NCI-H748 treated with DMSO at 0.1 percent for 48 hours (cell line): ENCODE measurements around the gene RNASE1.
"Not testable (repeated sequence)": the region's sequence is repeated elsewhere in the genome, so short reads cannot be mapped to it uniquely, and the experiment has no call there.

ENCODE experiments used
- DNase-seq: peaks from one replicate; lab custom pipeline; 2025; lab: John Stamatoyannopoulos, UW

RNASE1 gene

DNA sequence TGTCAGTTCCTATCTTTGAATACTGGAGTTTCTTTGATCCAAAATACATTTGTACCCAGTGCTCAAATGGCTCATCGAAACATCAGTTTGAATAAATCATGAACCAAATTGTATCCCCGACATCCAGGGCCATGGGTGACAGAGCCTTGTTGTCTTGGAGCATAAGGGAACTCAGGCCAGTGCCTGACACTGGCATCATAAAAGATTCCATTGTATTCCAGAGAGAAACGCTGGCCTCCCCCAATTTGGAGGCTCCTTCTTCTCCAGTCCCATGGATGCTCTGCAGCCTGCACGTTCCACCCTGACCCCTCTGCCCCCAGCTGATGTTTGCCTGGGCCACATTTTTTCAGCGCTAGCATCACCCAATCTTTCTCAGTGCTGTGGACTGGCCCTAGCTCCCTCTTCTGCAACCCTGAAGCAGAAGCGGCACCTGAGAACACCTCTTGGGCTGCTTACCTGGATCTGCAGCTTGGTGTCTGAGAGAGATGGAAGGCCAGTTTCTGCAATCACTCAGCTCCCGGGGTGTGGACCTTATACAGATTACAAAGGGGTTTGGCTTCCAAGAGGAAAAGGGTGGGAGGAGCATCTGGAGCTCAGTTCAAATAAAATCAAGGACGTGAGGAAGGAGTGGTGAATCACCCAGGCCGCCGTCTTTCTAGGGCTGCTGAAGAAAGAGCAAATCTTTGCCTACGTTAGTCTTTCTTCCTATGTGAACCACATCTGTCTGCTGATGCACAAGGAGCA is at the start of gene RNASE1:
Gene RNASE1 (minus strand): TSS at position 504 of the 744 bp plus-strand sequence. CDS start 776 bp downstream, outside the sequence.
- DNase-seq = no peak

DNA sequence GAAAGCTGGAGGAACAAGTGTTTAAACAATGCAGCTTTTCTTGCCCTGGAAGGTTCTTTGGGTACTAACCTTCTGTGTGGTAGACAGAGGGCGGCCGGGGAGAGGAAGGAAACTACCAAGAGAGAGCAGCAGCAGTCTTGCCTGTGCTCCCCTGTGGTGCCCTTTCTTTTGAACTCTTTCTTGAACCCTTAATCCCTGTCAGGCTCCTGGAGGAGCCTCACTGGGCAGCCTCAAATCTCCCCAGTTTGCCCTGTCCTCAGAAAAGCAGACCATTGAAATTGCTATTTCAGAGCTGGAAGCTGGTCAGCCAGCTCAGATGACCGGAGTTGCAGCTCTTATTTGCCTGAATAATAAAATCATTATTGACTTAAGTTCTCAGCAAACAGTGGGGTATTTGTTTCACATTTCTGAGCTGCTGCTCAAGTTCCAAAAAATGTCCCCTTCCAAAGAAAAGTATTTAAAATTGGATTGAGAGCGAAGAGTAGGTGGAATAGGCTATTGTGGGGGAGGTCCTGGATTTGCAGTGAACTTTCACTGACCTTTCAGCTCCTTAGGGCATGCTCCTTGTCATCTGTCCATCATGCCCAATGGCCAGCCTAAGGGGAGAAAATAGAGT is 46.4 kb upstream of the RNASE1 start:
- no peak for DNase-seq

DNA sequence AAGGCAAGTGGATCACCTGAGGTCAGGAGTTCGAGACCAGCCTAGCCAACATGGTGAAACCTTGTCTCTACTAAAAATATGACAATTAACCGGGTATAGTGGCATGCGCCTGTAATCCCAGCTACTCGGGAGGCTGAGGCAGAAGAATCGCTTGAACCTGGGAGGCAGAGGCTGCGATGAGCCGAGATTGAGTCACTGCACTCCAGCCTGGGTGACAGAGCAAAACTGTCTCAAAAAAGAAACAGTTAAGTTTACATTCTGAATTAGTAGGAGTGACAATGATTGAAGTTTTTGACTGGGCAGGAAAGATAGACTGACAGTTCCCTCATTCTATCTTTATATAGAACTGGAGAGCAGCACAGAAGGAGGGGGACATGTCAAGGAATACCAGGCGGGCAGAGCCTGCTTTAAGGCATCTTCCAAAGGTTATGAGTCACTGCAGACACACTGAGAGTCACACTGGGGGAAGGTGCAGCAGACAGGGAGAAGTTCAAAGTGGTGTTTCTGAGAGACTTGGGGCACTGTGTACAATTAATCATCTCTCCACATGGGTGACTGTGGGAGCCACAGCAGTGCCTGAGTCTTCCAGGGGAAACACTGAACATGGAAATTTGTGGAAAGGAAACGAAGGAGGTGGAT is 45.8 kb upstream of the RNASE1 start:
- DNase-seq = no peak

DNA sequence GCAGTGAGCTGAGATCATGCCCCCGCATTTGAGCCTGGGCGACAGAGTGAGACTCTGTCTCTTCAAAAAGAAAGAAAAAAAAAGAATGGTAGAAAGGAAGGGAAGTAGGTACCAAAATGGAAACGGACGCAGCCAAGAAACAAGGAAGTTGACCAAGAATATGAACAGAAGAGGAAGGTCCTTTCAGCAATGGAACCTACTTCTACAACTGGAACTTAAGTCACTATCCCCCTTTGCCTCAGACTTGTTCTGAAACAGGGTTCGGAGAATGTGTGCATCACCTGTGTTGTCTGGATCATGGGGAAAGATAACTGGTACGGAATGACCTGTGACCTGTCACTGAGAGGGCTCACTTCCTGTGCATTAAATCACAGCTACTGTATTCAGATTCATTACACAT is 43.9 kb upstream of the RNASE1 start:
- no peak for DNase-seq

DNA sequence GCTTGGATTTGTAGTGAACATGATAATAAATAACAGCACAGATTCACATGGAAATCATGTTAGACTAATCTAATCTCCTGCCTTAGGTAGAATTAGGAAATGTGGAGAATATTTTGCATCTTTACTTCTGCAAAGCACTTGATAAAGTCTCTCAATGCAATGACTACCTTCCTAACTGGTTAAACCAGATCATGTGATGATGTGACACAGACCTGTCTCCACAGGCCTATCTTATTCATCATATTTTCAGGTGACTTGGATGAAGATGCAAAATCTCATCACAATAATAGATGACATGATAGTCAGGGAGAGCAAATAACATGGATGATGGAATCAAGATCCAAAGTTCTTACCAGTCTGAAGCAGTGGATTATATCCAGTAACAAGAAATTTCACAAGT is 38.5 kb upstream of the RNASE1 start:
- DNase-seq = no peak

DNA sequence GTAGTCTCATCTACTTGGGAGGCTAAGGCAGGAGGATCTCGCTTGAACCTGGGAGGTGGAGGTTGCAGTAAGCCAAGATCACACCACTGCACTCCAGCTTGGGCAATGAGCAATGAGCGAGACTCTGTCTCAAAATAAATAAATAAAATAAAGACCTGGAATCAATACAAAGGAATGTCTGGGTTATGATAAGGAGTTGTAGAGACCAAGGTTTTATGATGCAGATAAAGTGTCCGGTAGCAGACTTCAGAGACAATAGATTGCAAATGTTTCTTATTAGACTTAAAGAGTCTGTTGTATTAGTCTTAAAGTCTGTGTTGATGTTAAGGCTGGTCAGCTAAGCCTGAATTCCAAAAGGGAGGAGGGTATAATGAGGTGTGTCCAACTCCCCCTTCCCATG is 35.2 kb upstream of the RNASE1 start:
- no peak for DNase-seq

DNA sequence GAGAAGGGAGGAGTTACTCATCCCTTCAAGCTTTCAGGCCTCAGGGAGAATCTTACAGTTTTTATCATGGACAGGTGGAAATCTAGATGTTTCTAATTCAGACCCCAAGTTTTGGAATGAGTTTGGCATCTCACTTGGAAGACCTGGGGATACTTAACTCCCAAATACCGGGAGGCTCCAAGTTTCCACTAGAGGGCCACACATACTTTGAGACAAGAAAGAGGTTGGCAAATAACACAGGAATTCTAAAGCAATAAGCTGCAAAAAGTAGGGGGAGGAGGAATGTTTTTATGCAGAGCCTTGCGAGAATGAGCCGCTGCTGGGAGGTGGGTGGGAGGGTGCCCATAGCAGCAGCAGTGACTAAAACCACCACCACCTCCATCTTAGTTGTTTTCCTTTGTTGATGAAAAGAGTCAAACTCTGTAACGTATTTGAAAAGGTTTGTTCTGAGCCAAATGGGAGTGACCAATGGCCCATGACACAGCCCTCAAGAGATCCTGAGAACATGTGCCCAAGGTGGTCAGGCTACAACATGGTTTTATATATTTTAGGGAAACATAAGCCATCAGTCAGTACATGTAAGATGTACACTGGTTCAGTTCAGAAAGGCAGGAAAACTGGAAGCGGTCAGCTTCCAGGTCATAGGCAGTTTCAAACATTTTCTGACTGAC is 34.2 kb upstream of the RNASE1 start:
- no peak for DNase-seq

DNA sequence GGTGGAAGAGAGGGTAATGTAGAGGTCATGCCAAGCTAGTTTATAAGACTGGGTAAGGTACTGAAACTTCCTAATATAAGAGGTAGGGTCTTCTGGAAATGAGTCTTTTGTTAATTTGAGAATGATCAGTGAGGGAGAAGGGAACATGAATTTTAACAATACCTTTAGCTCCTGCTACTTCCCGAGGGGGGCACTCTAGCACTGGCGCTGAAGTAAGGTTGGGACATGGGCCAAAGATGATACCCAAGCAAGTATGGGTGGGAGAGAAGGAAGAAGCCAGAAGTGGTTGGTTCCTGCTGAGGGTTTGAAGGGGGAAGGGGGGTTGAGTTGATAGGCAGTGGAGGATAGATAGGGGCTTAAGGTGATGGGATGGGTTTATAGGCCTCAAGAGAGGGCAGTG is 32.3 kb upstream of the RNASE1 start:
- no peak for DNase-seq

DNA sequence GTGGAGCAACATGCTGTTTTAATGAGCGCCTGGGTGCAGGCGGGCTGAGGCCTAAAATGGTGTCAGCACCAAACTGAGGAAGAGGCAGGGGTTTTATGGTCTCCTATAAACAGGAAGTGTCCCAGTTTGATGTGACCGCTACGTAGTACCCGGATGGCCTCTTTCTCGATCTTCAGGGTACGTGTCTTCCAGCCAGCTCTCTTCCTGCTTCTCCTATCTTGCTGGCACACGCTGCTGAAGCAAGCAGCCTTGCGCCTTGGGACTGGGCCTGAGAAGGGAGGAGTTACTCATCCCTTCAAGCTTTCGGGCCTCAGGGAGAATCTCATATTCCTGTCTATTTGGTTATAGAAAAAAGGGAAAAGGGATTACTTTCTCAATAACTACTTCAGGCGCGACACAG is 28.2 kb upstream of the RNASE1 start:
- no peak for DNase-seq

DNA sequence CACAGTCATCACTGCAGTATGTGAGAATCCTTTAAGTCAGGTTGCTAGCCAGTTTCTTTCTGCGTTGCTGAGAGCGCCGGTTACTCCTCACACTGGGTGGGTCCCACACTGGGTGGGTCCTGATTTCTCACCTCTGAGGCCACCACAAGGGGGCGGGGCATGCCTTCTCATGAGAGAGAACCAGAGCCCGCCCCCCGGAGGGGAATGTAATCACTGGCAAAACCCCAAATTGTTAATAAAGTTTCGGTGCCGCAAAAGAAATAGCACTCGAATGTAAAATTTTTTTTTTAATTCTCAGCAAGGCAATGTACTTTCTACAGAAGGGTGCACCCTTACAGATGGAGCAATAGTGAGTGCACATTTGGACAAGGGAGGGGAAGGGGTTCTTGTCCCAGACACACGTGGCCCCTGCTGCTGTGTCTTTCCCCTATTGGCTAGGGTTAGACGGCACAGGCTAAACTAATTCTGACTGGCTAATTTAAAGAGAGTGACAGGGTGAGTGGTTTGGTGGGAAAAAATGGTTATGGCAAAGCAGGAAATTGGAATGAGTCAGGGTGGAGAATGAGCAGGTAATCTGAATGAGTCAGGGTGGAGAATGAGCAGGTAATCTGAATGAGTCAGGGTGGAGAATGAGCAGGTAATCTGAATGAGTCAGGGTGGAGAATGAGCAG is 25.5 kb upstream of the RNASE1 start:
- DNase-seq = not testable (repeated sequence)

DNA sequence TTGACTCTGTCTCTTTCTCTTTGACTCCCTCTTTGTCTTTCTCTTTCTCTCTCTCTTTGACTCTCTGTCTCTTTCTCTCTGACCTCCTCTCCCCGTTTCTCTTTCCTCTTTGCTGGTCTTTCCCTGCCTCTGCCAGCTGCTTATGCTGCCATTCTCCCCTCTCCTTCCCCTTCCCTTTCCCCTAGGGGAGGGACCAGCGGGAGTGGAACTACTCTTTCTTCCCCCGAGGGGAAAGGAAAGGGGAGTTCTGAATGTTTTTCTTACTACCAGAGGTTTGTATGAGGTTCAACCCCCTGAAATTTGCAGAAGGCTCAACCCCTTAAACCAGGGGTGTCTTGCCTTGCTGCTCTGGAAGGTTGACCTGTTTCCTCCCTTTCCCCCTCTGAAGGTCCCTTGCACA is 24.7 kb upstream of the RNASE1 start:
- DNase-seq = no peak

DNA sequence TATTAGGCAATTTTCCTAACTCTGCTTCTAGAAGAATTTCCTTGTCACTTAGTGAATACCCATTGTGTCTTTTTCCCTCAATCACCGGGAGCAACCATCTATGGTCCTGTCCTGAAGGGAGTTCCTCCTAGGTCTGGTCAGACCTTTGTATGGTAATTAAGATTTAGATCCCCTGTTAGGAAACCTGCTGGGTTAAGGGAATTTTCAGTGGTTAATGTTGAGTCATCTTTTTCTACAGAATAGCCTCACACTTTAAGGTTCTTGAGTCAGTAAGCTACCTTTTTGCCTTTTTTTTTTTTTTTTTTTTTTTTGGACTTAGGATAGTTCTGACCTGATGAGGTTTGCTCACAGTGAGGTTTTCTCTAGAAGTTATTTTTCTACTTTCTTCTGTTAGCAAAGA is 24.0 kb upstream of the RNASE1 start:
- DNase-seq = not testable (repeated sequence)

DNA sequence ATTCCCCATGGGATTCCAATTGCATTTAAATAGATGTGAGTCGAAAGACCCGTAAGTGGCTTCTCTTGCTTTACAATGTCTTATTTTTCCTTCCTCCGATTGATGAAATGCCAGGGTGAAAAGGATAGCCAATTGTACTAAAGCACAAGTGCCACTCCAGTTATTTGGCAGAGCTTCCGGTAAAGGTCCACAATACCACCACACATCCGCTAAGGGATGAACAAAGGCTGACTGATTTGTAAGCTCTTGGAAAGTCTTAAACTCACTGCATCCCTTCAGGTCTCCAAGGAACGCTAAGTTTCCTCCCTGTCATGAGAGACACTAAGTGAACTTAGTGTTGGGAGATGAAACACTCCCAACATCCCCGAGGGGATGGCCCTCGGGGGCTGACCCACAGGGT is 21.2 kb upstream of the RNASE1 start:
- no peak for DNase-seq

DNA sequence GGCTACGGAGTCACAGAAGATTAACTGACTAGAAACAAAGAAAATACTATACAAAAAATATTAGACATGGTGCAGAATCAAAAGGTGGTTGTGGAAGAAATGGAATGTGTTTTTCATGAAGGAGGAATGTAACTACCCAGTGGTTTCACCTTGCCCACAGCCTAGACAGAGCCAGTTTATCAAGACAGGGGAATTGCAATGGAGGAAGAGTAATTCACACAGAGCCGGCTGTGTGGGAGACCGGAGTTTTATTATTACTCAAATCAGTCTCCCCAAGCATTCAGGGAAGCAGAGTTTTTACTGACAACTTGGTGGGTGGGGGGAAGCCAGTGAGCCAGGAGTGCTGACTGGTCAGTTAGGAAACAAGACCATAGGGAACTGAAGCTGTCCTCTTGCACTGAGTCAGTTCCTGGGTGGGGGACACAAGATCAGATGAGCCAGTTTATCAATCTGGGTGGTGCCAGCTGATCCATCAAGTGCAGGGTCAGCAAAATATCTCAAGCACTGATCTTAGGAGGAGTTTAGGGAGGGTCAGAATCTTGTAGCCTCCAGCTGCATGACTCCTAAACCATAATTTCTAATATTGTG is 19.0 kb upstream of the RNASE1 start:
- DNase-seq = not testable (repeated sequence)

DNA sequence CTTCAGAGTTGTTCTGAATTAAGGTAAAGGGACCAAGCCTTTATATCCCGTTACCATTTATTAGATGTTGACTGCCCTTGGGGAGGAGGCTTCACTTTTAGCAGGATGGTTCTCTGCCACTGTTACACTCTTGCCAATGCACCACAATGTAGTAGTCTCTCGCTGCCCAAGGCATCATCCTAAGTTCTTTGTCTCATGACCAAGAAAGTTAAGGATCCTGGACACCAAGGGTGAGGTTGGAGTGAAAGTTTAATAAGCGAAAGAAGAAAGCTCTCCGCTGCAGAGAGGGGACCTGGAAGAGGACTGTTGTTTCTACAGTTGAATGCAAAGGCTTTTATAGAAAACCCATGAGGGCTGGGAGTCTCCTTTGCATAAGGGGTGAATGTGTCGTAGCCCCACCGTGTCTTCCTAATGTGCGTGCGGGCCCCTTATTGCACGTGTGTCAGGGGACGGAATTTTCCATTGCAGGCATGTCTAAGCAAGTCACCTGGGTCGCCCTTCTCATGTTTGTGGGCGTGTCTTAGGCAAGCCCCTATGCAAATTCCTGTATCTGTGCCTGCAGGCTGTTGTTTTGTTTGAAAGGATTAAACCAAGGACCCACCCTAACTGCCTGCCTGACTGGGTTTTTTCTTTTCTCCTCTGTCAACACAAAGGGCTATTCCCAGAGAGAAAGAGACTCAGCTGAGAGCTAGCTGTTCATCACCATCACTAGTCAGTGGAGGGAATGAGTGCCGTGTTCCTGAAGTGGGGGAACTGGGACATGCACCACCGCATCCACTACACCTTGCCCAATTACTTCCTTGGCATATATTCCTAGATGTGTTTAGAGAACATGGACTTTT is 17.6 kb upstream of the RNASE1 start:
- DNase-seq = no peak

DNA sequence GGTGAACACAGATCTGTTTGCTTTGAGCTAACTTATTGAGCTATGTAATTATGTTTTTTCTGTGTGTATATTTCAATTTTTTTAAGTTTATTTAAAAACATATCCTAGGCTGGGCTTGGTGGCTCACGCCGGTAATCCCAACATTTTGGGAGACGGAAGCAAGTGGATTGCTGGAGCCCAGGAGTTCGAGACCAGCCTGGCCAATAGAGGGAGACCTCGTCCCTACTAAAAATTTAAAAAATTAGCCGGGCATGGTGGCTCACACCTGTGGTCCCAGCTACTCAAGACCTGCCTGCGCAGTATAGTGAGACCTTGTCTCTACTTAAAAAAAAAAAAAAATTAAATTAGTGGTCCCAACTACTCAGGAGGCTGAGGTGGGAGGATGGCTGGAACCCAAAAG is 16.2 kb upstream of the RNASE1 start:
- no peak for DNase-seq

DNA sequence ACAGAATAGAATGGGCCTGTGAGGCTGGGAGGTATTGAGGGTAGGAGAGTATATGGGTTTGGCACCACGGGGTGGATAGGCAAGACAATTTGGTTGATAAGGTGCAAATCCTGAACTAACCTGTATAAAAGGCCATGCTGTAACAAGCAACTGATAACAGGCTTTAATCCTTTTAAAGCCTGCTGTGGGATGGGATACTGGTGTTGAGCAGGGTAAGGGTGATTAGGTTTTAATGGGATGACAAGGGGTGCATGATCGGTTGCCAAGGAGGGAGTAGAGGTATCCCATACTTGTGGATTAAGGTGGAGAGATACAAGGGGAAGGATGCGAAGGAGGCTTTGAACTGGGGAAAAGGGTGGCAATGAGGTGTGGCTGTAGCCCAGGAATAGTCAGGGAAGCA is 13.3 kb upstream of the RNASE1 start:
- not testable (repeated sequence) for DNase-seq

DNA sequence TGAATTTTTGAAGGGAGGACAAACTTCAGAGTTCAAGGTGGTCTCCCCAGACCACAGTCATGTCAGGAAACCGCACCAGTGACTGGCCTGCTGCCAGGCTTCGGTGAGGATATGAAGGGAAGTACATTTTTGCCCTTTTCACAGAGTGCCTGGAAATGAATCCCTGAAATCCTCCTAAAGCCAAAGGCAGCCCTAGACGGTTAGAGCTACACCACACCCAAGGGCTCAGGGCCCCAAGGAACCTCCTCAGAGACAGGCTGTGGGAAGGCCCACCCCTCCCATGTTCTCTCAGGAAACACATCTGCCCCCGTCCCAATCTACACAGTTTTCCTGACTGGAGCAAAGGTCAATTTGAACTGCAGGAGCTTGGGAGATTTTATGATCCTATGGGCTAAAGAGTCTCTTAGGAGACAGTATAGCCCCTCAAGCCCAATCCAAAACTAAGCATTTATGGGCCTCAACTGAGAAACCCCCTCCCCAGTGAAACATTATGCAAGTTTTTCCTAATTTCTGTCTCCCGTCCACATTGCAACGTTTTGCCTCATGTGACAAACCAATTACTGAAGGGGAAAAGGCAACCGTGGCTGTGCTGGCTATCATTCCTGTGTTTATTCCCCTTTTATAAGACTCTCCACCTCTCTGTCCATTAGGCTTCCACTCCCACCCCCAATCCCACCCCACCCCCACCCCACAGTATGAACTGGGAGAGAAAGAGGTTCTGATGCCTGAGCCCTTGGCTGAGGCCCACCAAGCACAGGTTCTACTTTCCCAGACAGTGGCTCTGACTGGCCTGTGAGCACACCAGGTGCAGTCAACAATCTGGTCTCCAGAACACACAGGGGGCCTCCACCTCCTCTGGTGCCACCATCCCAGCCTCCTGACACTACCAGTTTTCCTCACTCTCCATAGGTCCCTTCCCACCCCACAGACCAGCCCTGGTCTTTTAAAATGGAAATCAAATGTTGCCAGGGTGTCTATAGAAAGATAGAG is 9.6 kb upstream of the RNASE1 start:
- no peak for DNase-seq

DNA sequence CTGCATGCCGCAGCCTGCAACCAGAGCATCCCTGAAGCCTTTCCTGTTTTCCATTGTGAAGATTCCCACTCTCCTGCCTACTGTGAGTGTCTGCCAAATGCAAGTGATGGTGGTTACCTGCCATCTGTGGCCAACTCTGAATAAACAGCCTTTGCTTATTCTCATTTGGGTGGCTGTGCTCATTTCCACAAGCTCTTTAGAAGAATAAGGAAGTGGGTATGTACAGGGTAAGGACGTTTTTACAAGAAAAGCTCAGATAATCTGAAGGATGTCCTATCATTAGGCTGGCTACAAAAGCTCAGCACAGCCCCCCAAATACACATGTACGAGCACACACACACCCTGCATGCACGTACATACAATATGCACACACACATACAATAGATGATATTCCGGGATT is 7.3 kb upstream of the RNASE1 start:
- DNase-seq = no peak

DNA sequence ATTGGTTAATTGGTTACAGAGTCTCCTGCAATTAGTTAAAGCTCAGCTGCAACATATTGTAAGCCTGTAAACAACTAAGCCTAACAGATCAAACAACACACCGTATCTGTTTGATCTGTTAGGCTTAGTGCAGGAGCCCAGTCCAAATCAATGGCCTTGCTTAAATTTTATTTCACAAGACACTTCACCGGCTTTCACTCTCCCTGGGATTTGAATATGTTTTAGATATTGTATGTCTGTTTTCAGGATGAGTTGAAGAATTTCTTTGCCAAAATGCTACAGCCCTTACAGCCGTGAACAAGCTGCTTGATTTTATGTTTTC is 5.5 kb upstream of the RNASE1 start:
- no peak for DNase-seq
